ENCODE measurements around the gene RNF215. TPM values are rescaled to one million over a fixed set of nuclear protein-coding genes. Genes with fewer than 3 reads are reported as not detected.
A peak's percentile ranks its signal among the peaks of the same experiment; 100 is the strongest.
"Not testable (repeated sequence)": the region's sequence is repeated elsewhere in the genome, so short reads cannot be mapped to it uniquely, and the experiment has no call there.

The RNF215 gene
- total and polyA plus RNA-seq, 7 experiments from 2014 or later, result 0.08 to 10.8 (median 4.9) TPM

DNA sequence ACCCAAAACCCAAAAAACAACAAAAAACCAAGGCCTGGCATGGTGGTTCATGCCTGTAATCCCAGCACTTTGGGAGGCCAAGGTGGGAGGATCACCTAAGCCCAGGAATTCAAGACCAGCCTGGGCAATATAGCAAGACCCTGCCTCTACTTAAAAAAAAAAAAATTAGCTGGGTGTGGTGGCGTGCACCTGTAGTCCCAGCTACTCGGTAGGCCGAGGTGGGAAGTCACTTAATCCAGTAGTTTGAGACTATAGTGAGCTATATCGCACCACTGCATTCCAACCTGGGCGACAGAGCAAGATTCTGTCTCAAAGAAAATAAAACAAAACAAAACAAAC is 15.5 kb upstream of the RNF215 start:
- H3K4me3 ChIP-seq (ENCODE audit: low read length); ATAC-seq; DNase-seq; H3K9me3 ChIP-seq (ENCODE audit: control insufficient read depth in 2 of 3, low read length in 3 of 3); H3K27me3 ChIP-seq (ENCODE audit: control insufficient read depth in 2 of 2, insufficient read depth in 2 of 2, low read length in 2 of 2); CTCF ChIA-PET; H3K27me3 Mint-ChIP-seq; H3K9me3 Mint-ChIP-seq; H3K27ac ChIP-seq (ENCODE audit: low read depth, low read length); H3K4me3 Mint-ChIP-seq; intact Hi-C loops (cut with micrococcal nuclease): not testable (repeated sequence)
- Mint-ChIP-seq H3K27ac (peak overlapping the region in 1 of 9 donors; percentile 32), H3K4me1 (peaks cover 13 to 31% (median 18%) of the 10 kb centered on the region in 7 donors), H3K36me3 (peaks cover 0 to 20% (median 3%) of the 10 kb centered on the region in 5 donors)
- POLR2A ChIA-PET, result interaction anchor here (0.9 to 2.8 kb wide), 3 partner anchors 11 to 24 kb away, joined by 3 to 19 read pairs (median 5); partner anchors contain the start of gene MTFP1
- H3K4me1 ChIP-seq (ENCODE audit: control insufficient read depth in 2 of 2, insufficient read depth in 2 of 2, low read length in 2 of 2), result peaks cover 6 to 13% of the 10 kb centered on the region in 2 donors
- H3K36me3 ChIP-seq (ENCODE audit: control insufficient read depth in 2 of 3, insufficient read depth in 3 of 3, low read length in 3 of 3), result peaks cover 0 to 26% (median 0%) of the 10 kb centered on the region in 3 experiments

DNA sequence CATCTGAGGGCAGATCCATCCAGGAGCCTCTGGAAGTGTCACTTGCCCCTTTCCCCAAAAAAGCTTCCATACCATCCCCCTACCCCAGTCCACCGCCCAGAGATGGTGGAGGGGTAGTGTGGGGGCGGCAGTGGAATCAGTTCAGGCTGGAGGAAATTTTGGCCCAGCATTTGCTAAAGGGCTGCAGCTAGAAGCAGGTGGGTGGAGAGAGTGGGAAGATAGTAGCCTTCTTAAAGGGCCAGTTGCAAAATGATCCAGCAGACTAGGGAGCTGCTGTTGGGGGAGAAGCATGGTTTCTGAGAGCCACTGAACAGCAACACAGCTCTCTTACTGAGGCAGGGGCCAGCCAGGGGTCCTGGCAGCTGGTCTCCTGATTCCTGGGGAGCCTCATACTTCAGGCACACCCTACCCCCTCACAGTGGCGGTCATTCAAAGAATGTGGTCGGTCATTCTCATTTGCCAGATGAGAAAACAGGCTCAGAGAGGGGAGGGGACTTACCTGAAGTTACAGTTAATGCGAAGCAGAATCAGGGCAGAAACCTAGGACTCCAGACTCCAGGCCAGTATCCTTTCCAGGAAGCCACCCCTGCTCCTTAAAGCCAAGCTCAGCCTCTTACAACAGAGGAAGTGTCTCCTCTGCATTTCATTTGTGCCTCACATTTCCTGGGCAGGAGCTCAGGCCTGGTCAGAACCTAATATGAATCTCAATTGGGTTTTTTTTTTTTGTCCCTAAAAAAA is 15.0 kb upstream of the RNF215 start:
- Mint-ChIP-seq H3K4me3 (no peak overlapping the region), H3K4me1 (peaks cover 16 to 35% (median 20%) of the 10 kb centered on the region in 7 donors), H3K27me3 (peaks cover 0 to 5% (median 0%) of the 10 kb centered on the region in 5 donors), H3K36me3 (peaks cover 0 to 18% (median 3%) of the 10 kb centered on the region in 5 donors), H3K27ac (peak overlapping the region in 5 of 9 donors; percentile 1 to 89 (median 63)), H3K9me3 (no peaks in the 10 kb centered on the region)
- POLR2A ChIA-PET, result interaction anchor here (0.9 to 2.8 kb wide), 3 partner anchors 12 to 24 kb away, joined by 3 to 19 read pairs (median 5); partner anchors contain the start of gene MTFP1
- CTCF ChIA-PET, result no interaction called here
- Histone ChIP-seq H3K27ac (ENCODE audit: low read depth, low read length) (no peak overlapping the region), H3K9me3 (ENCODE audit: control insufficient read depth in 2 of 3, low read length in 3 of 3) (no peaks in the 10 kb centered on the region), H3K27me3 (ENCODE audit: control insufficient read depth in 2 of 2, insufficient read depth in 2 of 2, low read length in 2 of 2) (no peaks in the 10 kb centered on the region), H3K36me3 (ENCODE audit: control insufficient read depth in 2 of 3, insufficient read depth in 3 of 3, low read length in 3 of 3) (peaks cover 0 to 22% (median 0%) of the 10 kb centered on the region in 3 experiments), H3K4me1 (ENCODE audit: control insufficient read depth in 2 of 2, insufficient read depth in 2 of 2, low read length in 2 of 2) (peaks cover 6 to 13% of the 10 kb centered on the region in 2 donors), H3K4me3 (ENCODE audit: low read length) (no peak overlapping the region)
- DNase-seq (no peak), ATAC-seq (no peak)
- intact Hi-C loops (cut with micrococcal nuclease), result no loop called here

DNA sequence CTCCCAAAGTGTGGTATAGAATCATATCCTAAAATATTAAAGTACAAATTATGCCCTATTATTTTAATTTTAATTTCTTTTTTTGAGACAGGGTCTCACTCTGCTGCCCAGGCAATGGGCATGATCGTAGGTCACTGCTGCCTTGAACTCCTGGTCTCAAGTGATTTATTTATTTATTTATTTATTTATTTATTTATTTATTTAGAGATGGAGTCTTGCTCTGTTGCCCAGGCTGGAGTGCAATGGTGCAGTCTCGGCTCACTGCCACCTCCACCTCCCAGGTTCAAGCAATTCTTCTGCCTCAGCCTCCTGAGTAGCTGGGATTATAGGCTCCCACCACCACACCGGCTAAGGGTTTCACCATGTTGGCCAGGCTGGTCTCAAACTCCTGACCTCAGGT is 13.8 kb upstream of the RNF215 start:
- intact Hi-C loops (cut with micrococcal nuclease); H3K4me3 ChIP-seq (ENCODE audit: low read length); H3K27ac Mint-ChIP-seq; DNase-seq; H3K27me3 Mint-ChIP-seq; H3K27ac ChIP-seq (ENCODE audit: low read depth, low read length); H3K27me3 ChIP-seq (ENCODE audit: control insufficient read depth in 2 of 2, insufficient read depth in 2 of 2, low read length in 2 of 2); H3K36me3 Mint-ChIP-seq; H3K4me3 Mint-ChIP-seq; H3K9me3 Mint-ChIP-seq; ATAC-seq; H3K9me3 ChIP-seq (ENCODE audit: control insufficient read depth in 2 of 3, low read length in 3 of 3); CTCF ChIA-PET: not testable (repeated sequence)
- Histone ChIP-seq H3K36me3 (ENCODE audit: control insufficient read depth in 2 of 3, insufficient read depth in 3 of 3, low read length in 3 of 3) (peaks cover 0 to 15% (median 0%) of the 10 kb centered on the region in 3 experiments), H3K4me1 (ENCODE audit: control insufficient read depth in 2 of 2, insufficient read depth in 2 of 2, low read length in 2 of 2) (peaks cover 12 to 19% of the 10 kb centered on the region in 2 donors)
- H3K4me1 Mint-ChIP-seq, result peaks cover 16 to 44% (median 26%) of the 10 kb centered on the region in 7 donors
- POLR2A ChIA-PET, result interaction anchor here (2.8 kb wide), 1 partner anchor 23 kb away, joined by 19 read pairs; the partner anchor contains the start of gene MTFP1

DNA sequence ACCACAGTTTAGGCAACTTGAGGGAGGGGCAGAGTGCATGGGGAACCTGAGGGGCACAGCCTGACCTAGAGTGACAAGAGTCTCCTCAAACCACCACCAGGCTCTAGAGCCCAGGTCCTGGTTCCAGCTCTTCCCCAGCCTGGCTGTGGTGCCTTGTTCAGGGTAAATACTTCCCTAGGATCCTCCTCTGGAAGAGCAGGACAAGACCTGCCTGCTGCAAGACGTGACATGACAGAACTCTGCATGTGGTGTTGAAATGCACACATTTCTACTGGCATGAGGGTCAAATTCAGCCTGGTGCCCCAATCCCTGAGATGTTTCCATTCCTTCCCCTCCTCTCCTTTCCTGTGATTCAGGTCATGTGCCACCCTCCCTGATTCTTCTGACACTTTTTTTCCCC is 12.9 kb upstream of the RNF215 start:
- Histone ChIP-seq H3K27ac (ENCODE audit: low read depth, low read length) (no peak overlapping the region), H3K4me1 (ENCODE audit: control insufficient read depth in 2 of 2, insufficient read depth in 2 of 2, low read length in 2 of 2) (peaks cover 12 to 22% of the 10 kb centered on the region in 2 donors), H3K27me3 (ENCODE audit: control insufficient read depth in 2 of 2, insufficient read depth in 2 of 2, low read length in 2 of 2) (no peaks in the 10 kb centered on the region), H3K4me3 (ENCODE audit: low read length) (no peak overlapping the region), H3K9me3 (ENCODE audit: control insufficient read depth in 2 of 3, low read length in 3 of 3) (no peaks in the 10 kb centered on the region), H3K36me3 (ENCODE audit: control insufficient read depth in 2 of 3, insufficient read depth in 3 of 3, low read length in 3 of 3) (peaks cover 0 to 7% (median 0%) of the 10 kb centered on the region in 3 experiments)
- peaks cover 0 to 5% (median 0%) of the 10 kb centered on the region in 5 donors for H3K27me3 Mint-ChIP-seq
- H3K36me3 Mint-ChIP-seq, result peaks cover 0 to 4% (median 3%) of the 10 kb centered on the region in 5 donors
- no peaks in the 10 kb centered on the region for H3K9me3 Mint-ChIP-seq
- peak overlapping the region in 7 of 9 donors; percentile 35 to 92 (median 43) for H3K27ac Mint-ChIP-seq
- ChIA-PET CTCF (no interaction called here), POLR2A (interaction anchor here (6.0 to 12.2 kb wide), 2 partner anchors 11 to 25 kb away, joined by 52 to 158 read pairs; partner anchors contain the start of gene MTFP1)
- intact Hi-C loops (cut with micrococcal nuclease), result no loop called here
- peaks cover 16 to 53% (median 31%) of the 10 kb centered on the region in 7 donors for H3K4me1 Mint-ChIP-seq
- DNase-seq, result no peak
- H3K4me3 Mint-ChIP-seq, result peak overlapping the region in 1 of 10 donors; percentile 5
- no peak for ATAC-seq

DNA sequence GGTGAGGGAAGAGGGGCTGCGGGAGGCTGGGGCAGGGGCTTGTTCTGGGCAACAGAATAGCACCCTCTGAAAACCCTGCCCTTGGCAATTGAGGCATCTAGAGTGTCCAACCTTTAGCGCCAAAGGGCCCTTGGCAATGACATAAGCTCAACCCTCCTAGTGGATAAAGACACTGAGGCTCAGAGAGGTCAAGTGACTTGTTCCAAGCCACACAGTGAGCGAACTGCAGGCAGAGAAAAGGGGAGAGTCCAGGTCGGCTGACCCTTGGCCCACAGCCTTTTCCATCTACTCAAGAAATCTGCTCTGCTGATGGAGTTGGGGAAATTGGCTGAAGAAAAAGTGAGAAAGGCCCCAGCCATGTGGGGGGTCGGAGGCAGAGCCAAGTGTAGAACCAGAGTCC is 12.5 kb upstream of the RNF215 start:
- DNase-seq, result no peak
- Mint-ChIP-seq H3K4me3 (no peak overlapping the region), H3K27me3 (peaks cover 0 to 5% (median 0%) of the 10 kb centered on the region in 5 donors), H3K36me3 (peaks cover 0 to 4% (median 3%) of the 10 kb centered on the region in 5 donors), H3K9me3 (no peaks in the 10 kb centered on the region), H3K4me1 (peaks cover 16 to 57% (median 31%) of the 10 kb centered on the region in 7 donors), H3K27ac (peak overlapping the region in 7 of 9 donors; percentile 7 to 92 (median 36))
- Histone ChIP-seq H3K4me1 (ENCODE audit: control insufficient read depth in 2 of 2, insufficient read depth in 2 of 2, low read length in 2 of 2) (peaks cover 12 to 22% of the 10 kb centered on the region in 2 donors), H3K27me3 (ENCODE audit: control insufficient read depth in 2 of 2, insufficient read depth in 2 of 2, low read length in 2 of 2) (no peaks in the 10 kb centered on the region), H3K27ac (ENCODE audit: low read depth, low read length) (no peak overlapping the region), H3K4me3 (ENCODE audit: low read length) (no peak overlapping the region), H3K36me3 (ENCODE audit: control insufficient read depth in 2 of 3, insufficient read depth in 3 of 3, low read length in 3 of 3) (peaks cover 0 to 4% (median 0%) of the 10 kb centered on the region in 3 experiments), H3K9me3 (ENCODE audit: control insufficient read depth in 2 of 3, low read length in 3 of 3) (no peaks in the 10 kb centered on the region)
- intact Hi-C loops (cut with micrococcal nuclease), result loop anchor here in 1 of 2 donors (10.0 kb wide), 1 partner anchor 355 kb away; no protein-coding TSS in a partner anchor
- POLR2A ChIA-PET, result interaction anchor here (6.0 to 12.2 kb wide), 2 partner anchors 11 to 25 kb away, joined by 52 to 158 read pairs; partner anchors contain the start of gene MTFP1
- no peak for ATAC-seq
- CTCF ChIA-PET, result no interaction called here

DNA sequence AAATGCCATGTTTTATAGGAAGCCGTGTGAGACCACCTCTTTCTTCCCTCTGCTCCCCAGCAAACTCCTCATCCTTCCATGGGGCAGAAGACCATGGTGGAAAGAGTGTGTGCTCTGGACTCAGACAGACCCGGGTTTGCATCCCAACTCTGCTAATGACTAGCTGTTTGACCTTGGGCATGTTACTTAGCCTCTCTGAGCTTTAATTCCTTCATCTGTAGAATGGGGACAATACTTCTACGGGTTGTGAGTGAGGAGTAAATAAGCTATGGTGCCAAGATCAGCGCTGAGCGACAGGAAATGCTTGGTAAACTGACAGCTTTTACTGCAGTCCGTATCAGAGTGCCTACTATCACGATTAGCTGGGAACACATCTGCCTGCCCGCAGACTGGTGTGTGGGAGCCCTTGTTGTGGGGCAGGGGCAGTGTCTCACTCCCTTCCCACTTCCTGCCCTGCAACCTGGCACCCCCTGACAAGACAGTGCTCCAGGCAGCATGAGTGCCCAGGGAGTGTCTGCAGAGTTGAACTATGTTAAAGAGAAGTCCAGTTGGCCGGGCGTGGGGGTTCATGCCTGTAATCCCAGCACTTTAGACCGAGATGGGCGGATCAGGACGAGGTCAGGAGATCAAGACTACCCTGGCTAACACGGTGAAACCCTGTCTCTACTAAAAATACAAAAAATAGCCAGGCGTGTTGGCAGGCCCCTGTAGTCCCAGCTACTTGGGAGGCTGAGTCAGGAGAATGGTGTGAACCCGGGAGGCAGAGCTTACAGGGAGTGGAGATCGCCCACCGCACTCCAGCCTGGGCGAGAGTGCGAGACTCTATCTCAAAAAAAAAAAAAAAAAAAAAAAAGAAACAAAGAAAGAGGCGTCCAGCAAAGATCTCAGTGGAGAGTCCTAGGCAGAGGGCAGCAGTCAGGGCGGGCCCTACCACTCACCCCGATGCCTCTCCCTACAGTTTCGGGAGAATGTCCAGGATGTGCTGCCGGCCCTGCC is 11.8 kb upstream of the RNF215 start:
- intact Hi-C loops (cut with micrococcal nuclease), result loop anchor here in 1 of 2 donors (10.0 kb wide), 1 partner anchor 356 kb away; no protein-coding TSS in a partner anchor
- H3K27me3 Mint-ChIP-seq, result peaks cover 0 to 5% (median 0%) of the 10 kb centered on the region in 5 donors
- H3K9me3 Mint-ChIP-seq, result no peaks in the 10 kb centered on the region
- Histone ChIP-seq H3K4me3 (ENCODE audit: low read length) (peak overlapping the region; percentile 38), H3K27me3 (ENCODE audit: control insufficient read depth in 2 of 2, insufficient read depth in 2 of 2, low read length in 2 of 2) (no peaks in the 10 kb centered on the region), H3K27ac (ENCODE audit: low read depth, low read length) (peak overlapping the region; percentile 77), H3K4me1 (ENCODE audit: control insufficient read depth in 2 of 2, insufficient read depth in 2 of 2, low read length in 2 of 2) (peaks cover 12 to 22% of the 10 kb centered on the region in 2 donors), H3K36me3 (ENCODE audit: control insufficient read depth in 2 of 3, insufficient read depth in 3 of 3, low read length in 3 of 3) (peaks cover 0 to 4% (median 0%) of the 10 kb centered on the region in 3 experiments), H3K9me3 (ENCODE audit: control insufficient read depth in 2 of 3, low read length in 3 of 3) (no peaks in the 10 kb centered on the region)
- ATAC-seq, result no peak
- H3K27ac Mint-ChIP-seq, result peak overlapping the region; percentile 51 to 92 (median 89)
- peak in 1 of 9 donors; percentile 22 for DNase-seq
- H3K4me1 Mint-ChIP-seq, result peaks cover 16 to 56% (median 32%) of the 10 kb centered on the region in 7 donors
- CTCF ChIA-PET, result interaction anchor here (0.6 to 2.9 kb wide), 4 partner anchors 10 to 129 kb away, joined by 3 to 12 read pairs (median 6); partner anchors contain the start of gene CASTOR1
- peaks cover 0 to 4% (median 3%) of the 10 kb centered on the region in 5 donors for H3K36me3 Mint-ChIP-seq
- H3K4me3 Mint-ChIP-seq, result peak overlapping the region; percentile 85 to 95 (median 90)
- POLR2A ChIA-PET, result interaction anchor here (1.2 to 12.2 kb wide), 3 partner anchors 12 to 42 kb away, joined by 3 to 158 read pairs (median 52); partner anchors contain the start of genes CCDC157, MTFP1 and SF3A1

Measured in naive thymus-derived CD4-positive, alpha-beta T cell (primary cell).